Gastrocnemius medialis (tissue), 4 donors: ENCODE measurements around the gene SERPINA5. TPM values are rescaled to one million over a fixed set of nuclear protein-coding genes. Genes with fewer than 3 reads are reported as not detected.

Experiments used
- ATAC-seq, 2 donors: fragments of 150-250 bp; one replicate each; pipeline ENCODE4 v1.9.1; 2016
- DNase-seq, 2 donors: peaks; one replicate each; pipeline ENCODE4 v3.0.0-alpha.2; 2019
- H3K27ac ChIP-seq, 4 donors: fragments of 200-600 bp; sonication (generic); 1 replicate in 1 of 4; 2 replicates in 3 of 4; pipeline ENCODE4 v1.5.1; 2016 to 2018; ENCODE audit warnings: mild to moderate bottlenecking in 2 of 4, moderate library complexity in 1 of 4
- H3K27me3 ChIP-seq, 3 donors: fragments of 200-600 bp; sonication (generic) in 2 of 3; 1 replicate in 1 of 3; 2 replicates in 2 of 3; pipeline versions ENCODE4 v1.5.1 to v1.6.0; 2016 to 2019; ENCODE audit warnings: mild to moderate bottlenecking in 1 of 3, moderate library complexity in 1 of 3
- H3K36me3 ChIP-seq, 2 donors: fragments of 200-600 bp; sonication (generic) in 1 of 2; one replicate each; pipeline ENCODE4 v1.5.1; 2017 to 2018
- H3K4me1 ChIP-seq, 2 donors: fragments of 200-600 bp; sonication (generic) in 1 of 2; one replicate each; pipeline ENCODE4 v1.5.1; 2016 to 2017; ENCODE audit warnings: mild to moderate bottlenecking in 2 of 2
- H3K4me3 ChIP-seq, 4 donors: fragments of 200-600 bp; sonication (generic) in 3 of 4; 1 replicate in 1 of 4; 2 replicates in 3 of 4; pipeline ENCODE4 v1.5.1; 2016 to 2019; ENCODE audit warnings: mild to moderate bottlenecking in 2 of 4
- H3K9me3 ChIP-seq, 3 donors: fragments of 200-600 bp; sonication (generic) in 2 of 3; 1 replicate in 1 of 3; 2 replicates in 2 of 3; pipeline ENCODE4 v1.5.1; 2016 to 2019
- POLR2A ChIP-seq, 2 donors: fragments of 450-650 bp; IDR thresholded peaks; one replicate each; pipeline ENCODE4 v1.6.1; 2017; ENCODE audit warnings: antibody characterized with exemption in 2 of 2, mild to moderate bottlenecking in 2 of 2, moderate library complexity in 2 of 2
- in situ Hi-C, 4 donors: fragments of 200-750 bp; cut with MboI; loops; one replicate each; pipeline versions ENCODE4 v1.15.0 to v1.8.0; 2017; ENCODE audit warnings: low sequenced_read_pairs in 4 of 4
- intact Hi-C: fragments of 100-400 bp; cut with DNase I; formaldehyde crosslinking; loops from one replicate; pipeline ENCODE4 v1.15.1; 2023; ENCODE audit warnings: low total_unique reads
- total RNA-seq, 4 donors: library from RNA; depleted of rRNA; stranded (reverse); fragments of >200 nt; gene quantifications; one replicate each; pipeline versions ENCODE4 v1.1.0 to v1.2.3, GENCODE V29; 2016
- TF ChIP-seq, protein P1 (sequence below), 5 experiments: fragments of 450-650 bp in 3 of 5; fragments of 200-600 bp in 2 of 5; sonication (generic) in 2 of 5; IDR thresholded peaks in 4 of 5; conservative IDR thresholded peaks in 1 of 5; 1 replicate in 4 of 5; 2 replicates in 1 of 5; pipeline ENCODE4 v1.5.1; 2016 to 2019; ENCODE audit warnings: antibody characterized with exemption in 5 of 5, mild to moderate bottlenecking in 3 of 5, moderate library complexity in 3 of 5

Gene SERPINA5
- total RNA-seq, 4 donors from 2014 or later, result 1.8 to 63.2 (median 19.8) TPM

DNA sequence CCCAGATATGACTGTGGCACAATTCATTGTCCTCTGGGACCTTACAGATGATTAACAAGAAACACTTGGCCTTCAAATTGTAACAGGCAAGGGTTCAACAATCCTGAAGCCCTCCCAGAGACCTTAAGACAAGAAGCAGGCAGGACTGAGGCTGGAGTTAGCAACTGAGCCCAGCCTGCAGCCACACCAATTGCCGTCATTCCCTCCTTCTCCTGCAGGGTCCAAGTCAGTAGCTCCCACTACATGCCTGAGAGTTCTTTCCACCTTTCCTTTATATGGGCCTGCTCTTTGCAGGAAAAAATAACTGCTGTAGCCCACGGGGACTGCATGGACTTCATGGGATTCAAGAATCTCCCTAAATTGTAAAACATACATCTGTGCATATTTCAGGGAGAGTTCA lies 22.4 kb upstream of the SERPINA5 start:
- ATAC-seq, result no peak
- in situ Hi-C loops, result no loop called here

GRCh38 chr14:94559638-94560290 lies 21.5 kb upstream of the SERPINA5 start:
- TF ChIP-seq, protein P1, sequence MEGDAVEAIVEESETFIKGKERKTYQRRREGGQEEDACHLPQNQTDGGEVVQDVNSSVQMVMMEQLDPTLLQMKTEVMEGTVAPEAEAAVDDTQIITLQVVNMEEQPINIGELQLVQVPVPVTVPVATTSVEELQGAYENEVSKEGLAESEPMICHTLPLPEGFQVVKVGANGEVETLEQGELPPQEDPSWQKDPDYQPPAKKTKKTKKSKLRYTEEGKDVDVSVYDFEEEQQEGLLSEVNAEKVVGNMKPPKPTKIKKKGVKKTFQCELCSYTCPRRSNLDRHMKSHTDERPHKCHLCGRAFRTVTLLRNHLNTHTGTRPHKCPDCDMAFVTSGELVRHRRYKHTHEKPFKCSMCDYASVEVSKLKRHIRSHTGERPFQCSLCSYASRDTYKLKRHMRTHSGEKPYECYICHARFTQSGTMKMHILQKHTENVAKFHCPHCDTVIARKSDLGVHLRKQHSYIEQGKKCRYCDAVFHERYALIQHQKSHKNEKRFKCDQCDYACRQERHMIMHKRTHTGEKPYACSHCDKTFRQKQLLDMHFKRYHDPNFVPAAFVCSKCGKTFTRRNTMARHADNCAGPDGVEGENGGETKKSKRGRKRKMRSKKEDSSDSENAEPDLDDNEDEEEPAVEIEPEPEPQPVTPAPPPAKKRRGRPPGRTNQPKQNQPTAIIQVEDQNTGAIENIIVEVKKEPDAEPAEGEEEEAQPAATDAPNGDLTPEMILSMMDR (IDR thresholded peaks at IDR 0.05 in 4 of 5, conservative IDR thresholded peaks at IDR 0.05 in 1 of 5), result no peak
- TF ChIP-seq POLR2A (IDR thresholded peaks at IDR 0.05), result no peak
- Histone ChIP-seq H3K4me1 (peaks cover 0 to 20% of the 10 kb centered on the region in 2 donors), H3K36me3 (no peaks in the 10 kb centered on the region), H3K27ac (peak overlapping the region in 3 of 4 donors; percentile 36 to 88 (median 69)), H3K4me3 (no peak overlapping the region), H3K9me3 (no peaks in the 10 kb centered on the region), H3K27me3 (no peaks in the 10 kb centered on the region)
- intact Hi-C loops, result no loop called here
- in situ Hi-C loops, result no loop called here
- DNase-seq (peak; percentile 72 to 78), ATAC-seq (peak; percentile 85 to 88)

More for the DNA sequence above, 22.4 kb upstream of the SERPINA5 start:
- no peak overlapping the region for H3K4me3 ChIP-seq
- H3K27me3 ChIP-seq, result no peaks in the 10 kb centered on the region
- H3K4me1 ChIP-seq, result peaks cover 0 to 20% of the 10 kb centered on the region in 2 donors
- H3K27ac ChIP-seq, result peak overlapping the region in 1 of 4 donors; percentile 88
- no peaks in the 10 kb centered on the region for H3K9me3 ChIP-seq
- intact Hi-C loops, result no loop called here
- DNase-seq, result no peak
- no peak for TF ChIP-seq POLR2A (IDR thresholded peaks at IDR 0.05)
- TF ChIP-seq, protein P1 (IDR thresholded peaks at IDR 0.05 in 4 of 5, conservative IDR thresholded peaks at IDR 0.05 in 1 of 5), result no peak
- H3K36me3 ChIP-seq, result no peaks in the 10 kb centered on the region

GRCh38 chr14:94560291-94560665 lies 20.9 kb upstream of the SERPINA5 start:
- peak overlapping the region in 3 of 4 donors; percentile 36 to 88 (median 69) for H3K27ac ChIP-seq
- DNase-seq (peak; percentile 47 to 84), ATAC-seq (peak; percentile 75 to 77)
- in situ Hi-C loops, result no loop called here
- H3K27me3 ChIP-seq, result no peaks in the 10 kb centered on the region
- no peaks in the 10 kb centered on the region for H3K9me3 ChIP-seq
- H3K4me1 ChIP-seq, result peaks cover 0 to 20% of the 10 kb centered on the region in 2 donors
- TF ChIP-seq POLR2A (IDR thresholded peaks at IDR 0.05), result no peak
- TF ChIP-seq, protein P1 (IDR thresholded peaks at IDR 0.05 in 4 of 5, conservative IDR thresholded peaks at IDR 0.05 in 1 of 5), result no peak
- H3K4me3 ChIP-seq, result no peak overlapping the region
- no peaks in the 10 kb centered on the region for H3K36me3 ChIP-seq
- intact Hi-C loops, result no loop called here

DNA sequence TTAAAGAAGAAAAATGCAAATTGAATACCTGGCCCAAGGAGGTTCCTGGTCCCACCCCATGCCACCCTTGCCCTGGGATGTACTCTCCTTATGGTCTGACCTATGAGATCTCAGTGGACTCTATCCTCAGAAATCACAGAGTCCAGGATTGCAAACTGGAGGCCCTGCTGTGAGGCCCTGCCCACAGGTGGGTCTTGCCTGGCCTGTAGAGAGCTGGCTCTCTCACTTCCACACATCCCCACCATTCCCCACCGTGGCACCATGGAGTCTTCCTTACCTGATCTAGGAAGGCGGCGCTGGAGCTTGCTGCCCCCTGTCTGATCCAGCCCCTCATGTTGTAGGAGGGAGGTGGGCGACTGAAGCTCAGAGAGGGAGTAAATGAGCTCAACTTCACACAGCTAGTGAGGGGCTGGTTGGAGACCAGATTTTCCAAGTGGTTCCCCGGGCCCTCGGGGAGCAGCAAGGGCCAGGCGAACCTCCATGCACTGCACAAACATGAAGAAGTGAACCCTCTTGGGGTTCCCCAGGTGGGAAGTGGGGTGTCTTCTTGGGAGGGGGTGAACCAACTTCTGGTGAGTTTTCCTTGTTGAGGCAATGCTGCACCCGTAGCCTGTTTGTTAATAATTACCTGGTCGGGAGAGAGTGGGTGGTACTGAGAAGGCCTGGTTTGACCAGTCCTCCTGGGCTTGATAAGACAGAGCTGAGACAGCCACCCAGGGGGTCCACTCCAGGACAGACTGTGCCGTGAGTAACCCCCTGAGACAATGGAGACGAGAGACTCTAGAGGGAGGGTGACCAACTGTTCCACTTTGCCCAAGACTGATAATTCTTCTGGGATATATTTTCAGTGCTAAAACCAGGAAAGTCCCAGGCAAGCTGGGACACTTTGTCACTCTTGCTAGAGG lies 20.2 kb upstream of the SERPINA5 start, which contains the start of gene SERPINA4:
Gene SERPINA4 (plus strand): TSS at position 692 of the 905 bp plus-strand sequence. CDS start 2,041 bp downstream, outside the sequence.
- H3K4me3 ChIP-seq, result no peak within 1 kb of the TSS
- ATAC-seq (no peak), DNase-seq (no peak)
- H3K9me3 ChIP-seq, result no peaks in the 10 kb centered on the region
- TF ChIP-seq, protein P1 (IDR thresholded peaks at IDR 0.05 in 4 of 5, conservative IDR thresholded peaks at IDR 0.05 in 1 of 5), result no peak
- no peak for TF ChIP-seq POLR2A (IDR thresholded peaks at IDR 0.05)
- H3K27me3 ChIP-seq, result no peaks in the 10 kb centered on the region
- intact Hi-C loops (no loop called here), in situ Hi-C loops (no loop called here)
- H3K36me3 ChIP-seq, result no peaks in the 10 kb centered on the region
- H3K4me1 ChIP-seq, result peaks cover 0 to 20% of the 10 kb centered on the region in 2 donors
- H3K27ac ChIP-seq, result peak within 1 kb of the TSS in 3 of 4 donors; percentile 36 to 88 (median 69)
